CD14-positive monocyte (primary cell): ENCODE results near the gene OLIG2. TPM values are rescaled to one million over a fixed set of nuclear protein-coding genes. Genes with fewer than 3 reads are reported as not detected.

Source experiments
- DNase-seq, 3 donors: peaks; one replicate each; pipeline ENCODE4 v3.0.0-alpha.2; 2011 to 2022
- H2AFZ ChIP-seq: 2 replicates; pipeline ENCODE4 v1.6.0; 2012; ENCODE audit warnings: mild to moderate bottlenecking, low read depth, low read length, inconsistent platforms; ENCODE audit not compliant: insufficient read depth, poor library complexity, severe bottlenecking
- H3K27ac ChIP-seq, 2 donors: 1 replicate in 1 of 2; 2 replicates in 1 of 2; pipeline ENCODE4 v1.5.1; 2012 to 2013; ENCODE audit warnings: low read length in 2 of 2, control low read depth in 1 of 2, inconsistent platforms in 1 of 2, low read depth in 1 of 2, mild to moderate bottlenecking in 1 of 2
- H3K27me3 ChIP-seq, 2 donors: one replicate each; pipeline versions ENCODE4 v1.6.0 to v1.6.1; 2011 to 2013; ENCODE audit warnings: low read length in 2 of 2; ENCODE audit not compliant: control insufficient read depth in 2 of 2, insufficient read depth in 2 of 2
- H3K36me3 ChIP-seq, 2 donors: replicated peaks in 1 of 2; 1 replicate in 1 of 2; 2 replicates in 1 of 2; pipeline versions ENCODE4 v1.5.1 to v1.6.1; 2012 to 2013; ENCODE audit warnings: low read length in 2 of 2, control low read depth in 1 of 2, inconsistent platforms in 1 of 2, mild to moderate bottlenecking in 1 of 2; ENCODE audit not compliant: insufficient read depth in 2 of 2, control insufficient read depth in 1 of 2
- H3K4me1 ChIP-seq, 2 donors: 1 replicate in 1 of 2; 2 replicates in 1 of 2; pipeline versions ENCODE4 v1.5.1 to v1.6.1; 2012 to 2013; ENCODE audit warnings: low read length in 2 of 2, control low read depth in 1 of 2, inconsistent platforms in 1 of 2, mild to moderate bottlenecking in 1 of 2, moderate library complexity in 1 of 2; ENCODE audit not compliant: insufficient read depth in 2 of 2, control insufficient read depth in 1 of 2
- H3K4me2 ChIP-seq: replicated peaks from 2 replicates; pipeline ENCODE3; 2012; ENCODE audit warnings: low read length, moderate library complexity, mild to moderate bottlenecking; ENCODE audit not compliant: poor library complexity, severe bottlenecking; ENCODE audit errors: extremely low read depth
- H3K4me3 ChIP-seq, 3 experiments: fragments of 200-600 bp in 1 of 3; sonication (generic) in 1 of 3; replicated peaks in 1 of 3; 1 replicate in 2 of 3; 2 replicates in 1 of 3; pipeline ENCODE4 v1.5.1; 2011 to 2013; ENCODE audit warnings: low read length in 3 of 3, mild to moderate bottlenecking in 3 of 3, control low read depth in 2 of 3, low read depth in 2 of 3, inconsistent platforms in 1 of 3, moderate library complexity in 1 of 3
- H3K79me2 ChIP-seq: 2 replicates; pipeline ENCODE4 v1.6.0; 2012; ENCODE audit warnings: mild to moderate bottlenecking, control low read depth, inconsistent platforms, low read length, moderate library complexity; ENCODE audit not compliant: insufficient read depth
- H3K9ac ChIP-seq: 2 replicates; pipeline ENCODE4 v1.6.0; 2017; ENCODE audit warnings: low read length, mild to moderate bottlenecking; ENCODE audit not compliant: insufficient read depth, poor library complexity, severe bottlenecking
- H3K9me3 ChIP-seq, 2 donors: replicated peaks in 1 of 2; 1 replicate in 1 of 2; 2 replicates in 1 of 2; pipeline versions ENCODE4 v1.5.1 to v1.6.1; 2012 to 2013; ENCODE audit warnings: low read length in 2 of 2, control low read depth in 1 of 2; ENCODE audit not compliant: control insufficient read depth in 1 of 2, insufficient read depth in 1 of 2
- H4K20me1 ChIP-seq: 2 replicates; pipeline ENCODE4 v1.6.0; 2012; ENCODE audit warnings: mild to moderate bottlenecking, low read length, control low read depth, moderate library complexity; ENCODE audit not compliant: insufficient read depth
- H3K27ac Mint-ChIP-seq, 7 donors: one replicate each; pipeline ENCODE4 v1.8.0; 2020; ENCODE audit warnings: mild to moderate bottlenecking in 7 of 7, mixed read lengths in 7 of 7, moderate library complexity in 6 of 7, inconsistent platforms in 2 of 7
- H3K27me3 Mint-ChIP-seq, 3 donors: one replicate each; pipeline ENCODE4 v1.8.0; 2021 to 2022; ENCODE audit warnings: low read depth in 3 of 3, mild to moderate bottlenecking in 3 of 3, mixed read lengths in 3 of 3, moderate library complexity in 3 of 3, inconsistent platforms in 1 of 3
- H3K36me3 Mint-ChIP-seq, 2 donors: one replicate each; pipeline ENCODE4 v1.8.0; 2020; ENCODE audit warnings: mixed read lengths in 2 of 2, inconsistent platforms in 1 of 2, mild to moderate bottlenecking in 1 of 2
- H3K4me1 Mint-ChIP-seq: one replicate; pipeline ENCODE4 v1.8.0; 2020; ENCODE audit warnings: mild to moderate bottlenecking, mixed read lengths
- H3K4me3 Mint-ChIP-seq, 2 donors: one replicate each; pipeline ENCODE4 v1.8.0; 2020; ENCODE audit warnings: mild to moderate bottlenecking in 2 of 2, mixed read lengths in 2 of 2, moderate library complexity in 1 of 2
- H3K9me3 Mint-ChIP-seq, 7 donors: one replicate each; pipeline ENCODE4 v1.8.0; 2020 to 2022; ENCODE audit warnings: mixed read lengths in 7 of 7, mild to moderate bottlenecking in 6 of 7, moderate library complexity in 6 of 7, inconsistent platforms in 2 of 7
- WGBS: methylation state at CpG from one replicate; pipeline ENCODE4 v1.1.5; 2013; ENCODE audit warnings: missing lambda C conversion rate; ENCODE audit not compliant: insufficient coverage; 5-methylcytosine and 5-hydroxymethylcytosine counted together
- intact Hi-C, 2 donors: fragments of 100-400 bp; cut with micrococcal nuclease; formaldehyde crosslinking; loops; one replicate each; pipeline versions ENCODE4 v1.15.0 to v1.15.1; 2023
- polyA plus RNA-seq, 3 donors: library from polyadenylated mRNA; depleted of rRNA in 1 of 3; unstranded in 2 of 3; stranded (reverse) in 1 of 3; fragments of 300-500 nt in 2 of 3; fragments of >200 nt in 1 of 3; fragmentation: Illumina TruSeq in 2 of 3; gene quantifications; 1 replicate in 2 of 3; 2 replicates in 1 of 3; pipeline ENCODE4 v1.2.3, GENCODE V29; 2012 to 2021
- TF ChIP-seq, protein P1 (sequence below): fragments of 200-600 bp; IDR thresholded peaks from one replicate; pipeline ENCODE4 v1.8.0; 2022; ENCODE audit warnings: antibody characterized with exemption, mild to moderate bottlenecking

Gene OLIG2
- polyA plus RNA-seq, 3 donors: 0.20 TPM; not detected in 2

- Mint-ChIP-seq H3K27me3 (peaks cover 18 to 33% (median 24%) of the 10 kb centered on the region in 3 donors), H3K4me1 (peaks cover 6% of the 10 kb centered on the region), H3K4me3 (peak overlapping the region in 1 of 2 donors; percentile 18), H3K9me3 (peaks cover 0 to 9% (median 3%) of the 10 kb centered on the region in 7 donors), H3K27ac (no peak overlapping the region), H3K36me3 (no peaks in the 10 kb centered on the region)
- H3K4me3 ChIP-seq: no peak overlapping the region
- H3K27ac ChIP-seq: no peak overlapping the region
- no peak for DNase-seq
- peaks cover 7 to 24% of the 10 kb centered on the region in 2 donors for H3K27me3 ChIP-seq
- intact Hi-C loops: loop anchor here in 1 of 2 donors (5.0 kb wide), 1 partner anchor 137 kb away; no protein-coding TSS in a partner anchor
- no peaks in the 10 kb centered on the region for H3K4me1 ChIP-seq
- no peak overlapping the region for H2AFZ ChIP-seq
- 83% methylated on average over 6 of the region's 6 CpGs for WGBS
- H3K4me2 ChIP-seq: no peak overlapping the region
- TF ChIP-seq, protein P1, sequence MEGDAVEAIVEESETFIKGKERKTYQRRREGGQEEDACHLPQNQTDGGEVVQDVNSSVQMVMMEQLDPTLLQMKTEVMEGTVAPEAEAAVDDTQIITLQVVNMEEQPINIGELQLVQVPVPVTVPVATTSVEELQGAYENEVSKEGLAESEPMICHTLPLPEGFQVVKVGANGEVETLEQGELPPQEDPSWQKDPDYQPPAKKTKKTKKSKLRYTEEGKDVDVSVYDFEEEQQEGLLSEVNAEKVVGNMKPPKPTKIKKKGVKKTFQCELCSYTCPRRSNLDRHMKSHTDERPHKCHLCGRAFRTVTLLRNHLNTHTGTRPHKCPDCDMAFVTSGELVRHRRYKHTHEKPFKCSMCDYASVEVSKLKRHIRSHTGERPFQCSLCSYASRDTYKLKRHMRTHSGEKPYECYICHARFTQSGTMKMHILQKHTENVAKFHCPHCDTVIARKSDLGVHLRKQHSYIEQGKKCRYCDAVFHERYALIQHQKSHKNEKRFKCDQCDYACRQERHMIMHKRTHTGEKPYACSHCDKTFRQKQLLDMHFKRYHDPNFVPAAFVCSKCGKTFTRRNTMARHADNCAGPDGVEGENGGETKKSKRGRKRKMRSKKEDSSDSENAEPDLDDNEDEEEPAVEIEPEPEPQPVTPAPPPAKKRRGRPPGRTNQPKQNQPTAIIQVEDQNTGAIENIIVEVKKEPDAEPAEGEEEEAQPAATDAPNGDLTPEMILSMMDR: no peak
- H3K9ac ChIP-seq: no peak overlapping the region
- H3K79me2 ChIP-seq: no peaks in the 10 kb centered on the region
- H3K9me3 ChIP-seq: peaks cover 0 to 5% of the 10 kb centered on the region in 2 donors
- H3K36me3 ChIP-seq: no peaks in the 10 kb centered on the region
- no peaks in the 10 kb centered on the region for H4K20me1 ChIP-seq
These were observed 35.1 kb upstream of the OLIG2 start for GRCh38 chr21:32990666-32991065.

DNA sequence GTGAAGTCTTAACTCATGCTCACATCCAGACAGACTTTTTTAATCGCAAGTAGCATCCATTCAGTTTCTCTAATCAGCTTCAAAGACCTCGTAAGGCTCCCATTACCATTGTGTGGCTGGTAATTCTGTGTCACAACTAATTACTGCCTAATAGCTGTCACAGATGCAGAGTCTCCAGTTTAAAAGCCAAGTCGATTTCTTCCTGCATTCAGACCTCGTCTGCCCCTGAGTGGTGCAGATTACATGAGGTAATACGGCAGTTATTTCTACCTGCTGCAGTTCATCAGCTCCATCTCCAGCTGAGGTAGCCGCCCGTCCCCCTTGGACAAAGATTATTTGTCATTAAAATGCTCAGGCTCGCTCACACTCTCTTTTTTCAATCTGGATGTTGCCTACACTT is 34.4 kb upstream of the OLIG2 start:
- Histone ChIP-seq H3K36me3 (no peaks in the 10 kb centered on the region), H3K27me3 (peaks cover 7 to 24% of the 10 kb centered on the region in 2 donors), H3K4me1 (no peaks in the 10 kb centered on the region), H2AFZ (no peak overlapping the region), H3K4me3 (no peak overlapping the region), H3K9me3 (peaks cover 0 to 5% of the 10 kb centered on the region in 2 donors), H3K4me2 (no peak overlapping the region), H3K9ac (no peak overlapping the region), H3K79me2 (no peaks in the 10 kb centered on the region), H3K27ac (no peak overlapping the region), H4K20me1 (no peaks in the 10 kb centered on the region)
- TF ChIP-seq, protein P1: no peak
- H3K27ac Mint-ChIP-seq: peak overlapping the region in 1 of 7 donors; percentile 30
- intact Hi-C loops: loop anchor here in 1 of 2 donors (5.0 kb wide), 1 partner anchor 136 kb away; no protein-coding TSS in a partner anchor
- H3K4me3 Mint-ChIP-seq: no peak overlapping the region
- peaks cover 6% of the 10 kb centered on the region for H3K4me1 Mint-ChIP-seq
- WGBS: 75% methylated on average over 1 of the region's 8 CpGs
- H3K9me3 Mint-ChIP-seq: peaks cover 0 to 9% (median 3%) of the 10 kb centered on the region in 7 donors
- no peak for DNase-seq
- no peaks in the 10 kb centered on the region for H3K36me3 Mint-ChIP-seq
- peaks cover 18 to 33% (median 24%) of the 10 kb centered on the region in 3 donors for H3K27me3 Mint-ChIP-seq
